Head of caudate nucleus (tissue), 42 donors: Measurements from ENCODE around the gene RWDD3.

Experiments used
- DNase-seq, 42 donors: peaks; one replicate each; pipeline versions ENCODE4 v3.0.0 to v3.0.0-alpha.2; 2020 to 2021; ENCODE audit warnings: mixed read lengths in 7 of 42
- intact Hi-C: fragments of 100-400 bp; cut with DNase I; formaldehyde crosslinking; loops from one replicate; pipeline ENCODE4 v1.15.0; 2022

Gene RWDD3, protein sequence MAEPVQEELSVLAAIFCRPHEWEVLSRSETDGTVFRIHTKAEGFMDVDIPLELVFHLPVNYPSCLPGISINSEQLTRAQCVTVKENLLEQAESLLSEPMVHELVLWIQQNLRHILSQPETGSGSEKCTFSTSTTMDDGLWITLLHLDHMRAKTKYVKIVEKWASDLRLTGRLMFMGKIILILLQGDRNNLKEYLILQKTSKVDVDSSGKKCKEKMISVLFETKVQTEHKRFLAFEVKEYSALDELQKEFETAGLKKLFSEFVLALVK

DNA sequence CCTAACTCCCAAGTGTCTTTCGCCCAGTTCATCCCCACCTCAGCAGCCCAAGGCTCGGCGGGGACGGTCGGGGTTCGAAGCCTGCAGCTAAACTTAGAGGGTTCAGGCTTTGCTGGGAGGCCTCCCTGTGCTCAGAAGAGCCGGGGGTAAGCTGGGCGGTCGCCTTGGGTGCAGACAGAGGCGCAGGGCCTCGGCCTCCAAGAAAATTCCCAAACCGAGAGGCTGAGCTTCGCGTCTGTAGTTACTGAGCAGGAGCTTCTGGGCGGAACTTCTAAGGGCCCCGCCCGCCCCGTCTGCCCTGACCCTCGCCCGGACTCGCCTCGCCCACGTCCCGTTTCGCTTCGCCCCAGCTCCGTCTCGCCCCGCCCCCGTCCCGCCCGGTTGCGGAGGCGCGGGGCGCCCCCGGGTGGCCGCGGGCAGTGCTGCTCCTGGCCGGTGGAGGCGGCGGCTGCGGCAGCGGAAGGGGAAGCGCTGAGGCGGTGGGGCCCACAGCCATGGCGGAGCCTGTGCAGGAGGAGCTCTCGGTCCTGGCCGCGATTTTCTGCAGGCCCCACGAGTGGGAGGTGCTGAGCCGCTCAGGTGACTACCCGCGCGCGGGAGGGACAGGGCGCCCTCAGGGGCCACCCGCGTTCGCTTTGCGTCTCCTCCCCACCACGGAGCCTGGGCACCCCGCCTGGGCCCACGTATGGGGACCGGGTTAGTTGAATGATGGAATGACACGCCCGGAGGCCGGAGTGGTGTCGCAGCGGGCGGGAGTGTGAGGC lies at the start of gene RWDD3:
Gene RWDD3, plus strand, starts transcription at position 474 of the 764 bp plus-strand sequence. Its CDS starts 21 bp downstream, at position 495.
- intact Hi-C loops: loop anchor here (5.0 kb wide), 2 partner anchors 117 to 152 kb away; partner anchors contain the start of gene TLCD4
- DNase-seq: peak; percentile 73 to 96 (median 93)

DNA sequence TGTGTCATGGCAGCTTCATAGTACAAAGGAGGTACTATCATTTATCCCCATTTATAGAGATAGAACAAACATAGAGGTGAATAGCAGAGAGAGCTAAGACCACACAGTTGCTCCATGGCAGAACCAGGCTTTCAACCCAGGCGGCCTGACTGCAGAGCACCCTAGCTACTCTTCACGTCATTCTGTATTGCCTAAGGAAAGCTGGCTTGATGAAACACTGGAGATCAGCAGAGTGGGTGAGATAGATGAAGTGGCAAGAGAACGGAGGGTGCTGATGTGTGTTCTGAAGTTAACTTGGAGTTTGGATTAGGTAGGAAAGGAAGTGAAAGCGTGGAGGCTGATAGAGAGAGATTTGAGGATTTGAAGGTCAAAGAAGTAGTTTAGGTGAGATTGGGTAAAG lies 47.9 kb upstream of the RWDD3 start:
- no peak for DNase-seq
- intact Hi-C loops: no loop called here

DNA sequence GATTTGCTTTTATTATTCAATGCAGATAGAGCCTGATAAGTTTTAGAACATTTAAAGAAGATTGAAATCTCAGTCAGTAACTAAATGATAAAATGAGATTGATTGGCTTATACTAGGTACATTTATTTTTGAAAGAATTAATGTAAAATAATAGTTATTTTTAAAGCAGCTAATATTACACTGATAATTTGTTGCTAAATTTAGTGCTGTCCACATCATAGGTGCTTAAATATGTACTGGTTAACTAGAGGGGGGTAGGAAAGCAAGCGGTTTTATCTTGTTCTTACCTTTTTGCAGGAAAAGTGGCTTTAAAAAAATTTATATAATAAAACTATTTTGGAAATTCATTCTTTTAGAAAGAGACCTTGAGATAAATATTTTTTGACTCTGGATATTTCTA lies 40.4 kb upstream of the RWDD3 start:
- no peak for DNase-seq
- intact Hi-C loops: no loop called here

DNA sequence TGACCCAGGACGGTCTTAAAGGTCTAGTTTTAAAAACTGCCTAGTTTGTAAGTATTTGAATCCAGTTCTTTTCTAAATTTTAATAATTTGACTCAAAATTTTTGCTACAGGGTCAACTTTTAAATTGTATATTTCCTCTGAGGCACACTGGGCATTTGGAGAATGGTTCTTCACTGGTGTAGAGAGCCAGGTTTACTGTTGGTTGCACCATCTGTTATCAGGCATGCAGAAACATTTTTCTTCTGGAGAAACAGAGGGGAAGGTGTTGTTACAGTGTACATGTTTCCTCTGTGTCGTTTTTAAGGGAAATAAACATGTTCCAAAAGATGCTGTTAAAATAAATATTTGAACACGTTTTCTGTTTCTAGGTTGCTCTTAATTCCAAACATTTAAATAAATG lies 39.0 kb upstream of the RWDD3 start:
- intact Hi-C loops: no loop called here
- no peak for DNase-seq

DNA sequence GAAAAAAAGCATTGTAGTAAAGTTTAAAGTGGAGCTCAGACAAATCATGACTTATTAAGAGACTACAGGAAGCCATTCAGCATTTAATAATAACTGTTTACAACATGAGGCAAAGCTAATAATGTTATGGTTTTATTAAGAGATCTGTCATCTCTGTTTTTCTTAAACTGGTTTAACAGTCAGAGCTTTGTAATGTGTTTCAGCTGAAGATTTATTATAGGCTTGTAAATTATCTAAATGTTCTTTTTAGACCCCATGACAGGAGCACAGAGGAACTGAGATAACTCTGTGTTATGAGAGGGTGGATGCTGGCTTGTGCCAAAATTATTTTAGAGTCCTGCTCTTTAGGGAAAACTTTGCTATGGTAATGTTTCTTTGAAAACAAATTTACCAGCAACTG lies 38.0 kb upstream of the RWDD3 start:
- intact Hi-C loops: no loop called here
- DNase-seq: no peak

DNA sequence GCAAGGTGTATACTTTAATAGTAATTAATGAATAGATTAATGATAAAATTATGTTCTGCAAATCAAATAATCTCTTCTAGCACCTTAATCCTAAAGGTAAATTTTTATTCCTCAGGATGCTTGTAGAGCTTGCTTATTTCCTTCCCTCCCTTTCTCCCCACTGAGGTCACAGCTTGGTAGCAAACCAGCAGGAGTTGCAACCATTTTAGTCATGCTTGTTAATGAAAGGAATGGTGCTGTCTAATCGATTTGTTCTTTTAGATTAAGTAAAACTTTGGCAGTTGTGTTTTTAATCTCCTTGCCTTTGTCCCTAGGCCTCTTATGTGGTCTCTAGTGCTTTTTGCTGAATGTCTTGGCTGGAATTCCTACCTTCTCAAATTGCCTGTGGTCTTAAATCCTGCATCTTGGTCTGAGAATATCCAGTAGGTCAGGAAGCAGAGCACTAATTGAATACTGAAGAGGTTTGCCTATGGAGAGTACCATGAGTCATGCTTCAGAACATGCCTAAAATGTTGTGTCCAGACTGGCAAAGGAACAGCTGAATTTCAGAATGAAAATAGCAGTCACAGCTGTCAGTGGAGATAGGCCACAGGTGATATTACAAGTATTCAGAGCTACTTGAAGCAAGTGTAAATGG lies 36.3 kb upstream of the RWDD3 start:
- no peak for DNase-seq
- intact Hi-C loops: no loop called here

DNA sequence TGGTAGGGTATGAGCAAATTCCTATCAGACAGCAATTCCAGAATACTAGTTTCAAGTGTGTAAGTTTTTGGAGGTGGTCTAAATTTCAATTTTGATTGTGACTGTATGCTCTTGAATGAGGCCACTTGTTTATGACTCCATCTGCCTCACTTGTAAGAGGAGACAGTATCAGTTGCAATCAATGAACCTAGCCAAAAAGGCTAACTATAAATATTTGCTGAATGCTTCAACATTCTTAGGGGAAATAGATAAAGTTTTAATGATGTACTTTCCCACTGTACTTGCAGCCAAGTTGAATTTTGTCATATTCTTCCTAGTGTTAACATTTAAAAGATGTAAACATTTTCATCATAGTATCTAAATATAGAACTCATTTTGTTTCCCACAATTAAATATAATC lies 32.1 kb upstream of the RWDD3 start:
- DNase-seq: no peak
- intact Hi-C loops: no loop called here

DNA sequence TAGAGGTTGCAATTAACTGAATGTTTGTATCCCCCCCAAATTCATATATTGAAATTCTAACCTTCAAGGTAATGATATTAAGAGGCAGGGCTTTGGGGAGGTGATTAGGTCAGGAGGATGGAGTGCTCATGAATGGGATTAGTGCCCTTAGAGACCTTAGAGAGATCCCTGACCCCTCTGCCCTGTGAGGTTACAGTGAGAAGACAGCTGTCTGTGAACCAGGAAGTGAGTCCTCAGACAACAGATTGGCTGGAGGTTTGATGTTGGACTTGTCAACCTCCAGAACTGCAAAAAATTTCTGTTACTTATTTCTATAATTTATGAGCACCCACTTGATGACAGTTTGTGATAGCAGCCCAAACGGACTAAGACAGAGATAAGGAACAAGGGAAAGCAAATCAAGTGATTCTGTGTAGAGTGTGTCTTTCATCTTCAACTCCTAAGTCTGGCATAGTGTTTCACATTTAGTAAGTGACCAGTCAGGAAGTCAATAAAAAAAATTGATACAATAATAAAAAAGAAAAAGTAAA lies 30.0 kb upstream of the RWDD3 start:
- intact Hi-C loops: no loop called here
- no peak for DNase-seq

DNA sequence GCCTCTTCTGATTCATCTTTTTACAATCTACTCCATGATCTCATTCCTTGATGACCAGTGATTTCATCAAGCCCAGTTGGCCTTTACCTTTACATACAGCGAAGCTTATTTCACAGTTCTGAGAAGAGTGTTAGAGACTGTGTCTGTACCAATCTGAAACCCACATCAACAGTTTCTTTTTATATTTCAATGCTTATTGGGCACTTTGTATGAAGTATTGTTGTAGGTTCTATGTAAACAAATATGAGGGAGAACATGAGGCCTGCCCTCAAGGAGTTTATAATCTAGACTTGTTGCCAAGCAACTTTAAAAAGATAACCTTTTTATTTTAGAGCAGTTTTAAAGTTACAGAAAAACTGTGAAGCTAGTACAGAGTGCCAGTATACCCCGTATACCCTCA lies 27.5 kb upstream of the RWDD3 start:
- intact Hi-C loops: no loop called here
- DNase-seq: no peak

DNA sequence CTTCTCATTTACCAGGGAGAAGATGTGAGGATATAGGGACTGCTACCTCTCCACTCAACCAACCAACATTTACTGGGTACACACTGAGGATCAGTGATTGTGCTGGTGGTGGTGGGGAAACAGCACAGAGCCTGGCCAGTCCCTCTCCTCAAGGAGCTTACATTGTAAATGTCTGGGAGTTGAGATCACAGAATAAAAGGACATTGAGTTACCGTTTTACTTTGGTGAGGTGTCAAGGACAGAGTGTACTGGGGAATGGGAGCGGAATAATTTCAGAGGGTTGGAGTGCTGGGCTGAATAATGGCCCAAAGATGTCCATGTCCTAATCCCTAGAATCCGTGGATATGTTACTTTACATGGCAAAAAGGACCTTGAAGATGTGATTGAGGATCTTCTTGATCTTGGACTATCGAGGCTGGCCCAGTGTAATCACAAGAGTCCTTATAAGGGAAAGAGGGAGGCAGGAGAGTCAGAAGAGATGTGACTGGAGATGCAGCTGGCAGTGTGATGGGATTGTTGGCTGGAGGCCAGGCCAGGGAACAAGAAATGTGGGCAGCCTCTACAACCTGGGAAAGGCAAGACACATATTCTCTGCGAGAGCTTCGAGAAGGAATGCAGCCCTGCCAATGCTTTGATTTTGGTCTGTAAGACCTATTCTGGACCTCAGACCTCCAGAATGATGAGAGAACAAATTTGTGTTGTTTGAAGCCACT lies 26.6 kb upstream of the RWDD3 start:
- intact Hi-C loops: no loop called here
- no peak for DNase-seq

DNA sequence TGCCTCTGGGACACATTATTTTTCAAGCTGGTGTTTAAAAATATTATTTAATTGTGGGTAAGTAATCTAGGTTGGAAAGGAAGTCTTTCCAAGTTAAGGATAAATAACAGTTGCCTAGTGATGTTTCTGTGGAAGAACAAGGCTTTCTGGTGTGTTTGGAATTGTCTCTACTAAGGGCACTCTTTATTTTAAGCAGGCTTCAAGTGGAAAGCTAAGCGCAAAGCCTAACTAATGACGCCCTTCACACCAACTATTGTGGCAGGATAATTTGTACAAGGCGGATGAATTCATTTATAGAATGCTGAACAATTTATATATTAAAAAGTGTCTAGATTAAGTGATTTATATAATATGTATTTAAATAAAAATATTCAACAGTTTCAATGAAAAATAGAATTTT lies 25.1 kb upstream of the RWDD3 start:
- intact Hi-C loops: no loop called here
- no peak for DNase-seq

DNA sequence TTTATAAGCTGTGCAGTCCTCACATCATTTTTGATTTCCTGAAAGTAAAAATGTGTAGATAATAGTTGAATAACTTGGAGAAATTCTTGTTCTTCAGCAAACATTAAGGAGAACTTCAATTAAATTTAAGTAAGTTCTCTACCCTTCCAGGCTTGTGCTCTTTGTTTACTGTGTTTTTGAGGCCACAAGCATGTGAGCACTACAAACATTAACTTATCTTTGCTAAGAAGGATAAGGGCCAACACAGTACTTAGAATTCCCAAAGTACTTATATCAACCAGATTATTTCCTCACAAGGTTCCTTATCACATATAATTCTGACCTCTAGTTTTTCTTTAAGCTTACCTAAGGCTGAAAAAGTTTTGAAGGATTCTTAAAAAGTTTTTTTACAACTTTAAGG lies 24.7 kb upstream of the RWDD3 start:
- intact Hi-C loops: no loop called here
- no peak for DNase-seq

DNA sequence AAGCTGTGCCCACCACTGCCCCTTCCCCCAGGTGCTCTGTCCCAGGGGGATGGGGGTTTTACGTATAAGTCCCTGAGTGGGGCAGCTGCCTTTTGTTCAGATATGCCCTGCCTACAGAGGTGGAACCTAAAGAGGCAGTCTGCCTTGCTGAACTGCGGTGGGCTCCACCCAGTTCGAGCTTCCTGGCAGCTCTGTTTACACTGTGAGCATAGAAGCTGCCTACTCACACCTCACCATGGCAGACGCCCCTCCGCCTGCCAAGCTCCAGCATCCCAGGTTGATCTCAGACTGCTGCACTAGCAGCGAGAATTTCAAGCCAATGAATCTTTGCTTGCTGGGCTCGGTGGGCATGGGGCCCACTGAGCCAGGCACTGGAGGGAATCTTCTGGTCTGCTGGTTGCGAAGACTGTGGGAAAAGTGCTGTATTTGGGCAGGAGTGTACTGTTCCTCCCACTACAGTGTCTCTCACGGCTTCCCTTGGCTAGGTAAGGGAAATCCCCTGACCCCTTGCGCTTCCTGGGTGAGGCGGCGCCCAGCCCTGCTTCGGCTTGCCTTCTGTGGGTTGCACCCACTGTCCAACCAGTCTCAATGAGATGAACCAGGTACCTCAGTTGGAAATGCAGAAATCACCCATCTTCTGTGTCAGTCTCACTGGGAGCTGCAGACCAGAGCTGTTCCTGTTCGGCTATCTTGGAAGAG lies 17.6 kb upstream of the RWDD3 start:
- intact Hi-C loops: no loop called here
- DNase-seq: no peak

DNA sequence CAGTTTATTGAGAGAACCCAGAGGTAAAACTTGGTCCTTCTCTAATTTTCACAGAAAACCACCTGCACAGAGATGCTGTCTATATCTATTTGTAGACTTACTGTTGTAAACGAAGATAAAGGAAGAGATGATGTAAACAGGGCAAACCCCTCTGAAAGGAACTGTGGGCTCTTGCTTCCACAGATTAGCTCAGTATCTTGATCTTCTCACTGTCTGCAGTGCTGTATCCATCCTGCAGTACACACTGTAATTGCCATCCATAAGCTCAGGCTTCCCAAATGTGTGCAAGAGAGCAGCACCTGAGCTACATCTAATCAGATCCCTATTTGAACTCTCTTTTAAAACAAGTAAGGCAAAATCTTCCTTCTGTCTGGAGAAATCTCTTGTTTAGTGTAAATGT lies 16.6 kb upstream of the RWDD3 start:
- no peak for DNase-seq
- intact Hi-C loops: no loop called here

DNA sequence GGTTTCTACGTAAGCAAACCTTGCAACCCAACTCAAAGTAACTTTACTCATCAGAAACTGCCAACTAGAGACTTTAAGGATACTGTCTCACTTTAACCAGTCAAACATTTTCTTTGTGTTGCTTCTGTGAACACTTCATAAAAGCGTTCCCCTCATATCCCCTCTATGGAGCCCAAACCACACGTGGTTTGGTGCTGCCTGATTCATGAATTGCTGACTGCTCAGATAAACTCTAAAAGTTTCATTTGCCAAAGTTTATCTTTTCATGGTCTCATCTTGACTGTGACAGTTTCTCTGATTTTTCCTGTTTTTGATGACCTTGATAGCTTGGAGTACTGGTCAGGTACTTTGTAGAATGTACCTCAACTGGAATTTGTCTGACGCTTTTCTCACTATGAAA lies 14.6 kb upstream of the RWDD3 start:
- no peak for DNase-seq
- intact Hi-C loops: no loop called here

DNA sequence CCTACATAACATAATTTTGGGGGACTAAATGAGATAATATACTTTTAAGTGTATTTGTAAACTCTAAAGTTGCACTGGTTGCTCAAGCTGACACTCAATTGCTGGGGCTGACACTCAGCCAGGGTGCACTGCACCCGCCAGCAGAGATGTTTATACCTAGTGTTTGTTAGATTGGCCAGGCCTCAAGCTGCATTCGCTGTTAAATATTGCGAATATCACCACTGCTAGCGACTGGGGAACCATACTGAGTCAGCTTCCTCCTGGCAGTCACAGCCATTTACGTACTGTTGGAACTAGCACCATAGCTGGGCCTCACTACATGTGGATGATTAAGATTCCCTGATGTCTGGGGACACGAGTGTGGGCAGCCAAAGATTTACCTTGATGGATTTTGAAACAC lies 12.7 kb upstream of the RWDD3 start:
- intact Hi-C loops: no loop called here

DNA sequence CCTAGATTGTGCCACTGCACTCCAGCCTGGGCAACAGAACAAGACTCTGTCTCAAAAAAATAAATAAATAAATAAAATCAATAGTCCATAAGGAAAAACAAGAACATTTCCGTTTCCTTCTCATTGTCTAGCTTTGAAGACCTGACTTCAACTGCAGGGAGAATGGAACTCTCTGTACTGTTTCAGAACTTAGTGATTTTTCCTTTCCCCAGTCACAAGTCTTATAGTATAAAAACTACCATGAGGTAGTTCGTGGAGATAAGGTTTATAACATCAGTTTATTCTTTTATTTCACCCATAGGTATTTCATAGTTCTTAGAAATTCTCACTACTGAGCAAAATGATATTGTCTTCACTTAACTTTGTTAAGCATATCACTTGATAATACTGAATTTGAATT lies 11.4 kb upstream of the RWDD3 start:
- DNase-seq: no peak

More for the DNA sequence above, 12.7 kb upstream of the RWDD3 start:
- no peak for DNase-seq

DNA sequence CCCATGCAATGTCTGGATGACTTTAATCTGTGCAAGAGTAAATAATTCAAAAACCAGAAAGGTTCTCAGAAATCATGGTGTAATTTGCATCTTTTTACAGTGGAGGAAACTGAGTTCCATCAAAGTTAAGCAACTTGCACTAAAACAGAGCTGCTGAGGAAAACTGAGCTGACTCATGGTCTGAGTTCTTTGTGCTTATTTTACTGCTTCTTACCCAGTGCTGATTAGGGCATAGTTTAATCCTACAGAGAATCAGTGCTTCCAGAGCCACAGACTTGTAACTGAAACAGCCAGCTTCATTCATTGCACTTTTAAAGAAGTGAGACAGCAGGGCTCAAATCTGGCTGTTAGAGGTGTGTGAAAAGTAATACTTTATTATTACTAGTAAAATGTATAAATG lies 10.9 kb upstream of the RWDD3 start:
- intact Hi-C loops: no loop called here
- DNase-seq: no peak

More for the DNA sequence above, 11.4 kb upstream of the RWDD3 start:
- intact Hi-C loops: no loop called here
